Measurements from ENCODE around the gene DIRAS1. TPM values are rescaled to one million over a fixed set of nuclear protein-coding genes. Genes with fewer than 3 reads are reported as not detected.

DIRAS1 gene
- polyA plus RNA-seq, 2 of the 4 experiments (the other 2 are of a cell fraction) = 2.5 to 4.3 TPM

- H3K4me1 ChIP-seq = no peaks in the 10 kb centered on the region
- no peak for TF ChIP-seq HEYL (CRISPR knock-in tag; IDR thresholded peaks at IDR 0.05)
- TF ChIP-seq USF2 (IDR thresholded peaks at IDR 0.05) = no peak
- TF ChIP-seq HOXB13 (CRISPR knock-in tag; IDR thresholded peaks at IDR 0.05; ENCODE audit: low read depth) = no peak
- no peak for TF ChIP-seq RFX5 (IDR thresholded peaks at IDR 0.05)
- no peak for TF ChIP-seq CBX8 (IDR thresholded peaks at IDR 0.05)
- no peak for TF ChIP-seq ZNF302 (CRISPR knock-in tag; IDR thresholded peaks at IDR 0.05)
- no peak for TF ChIP-seq RCOR1 (IDR thresholded peaks at IDR 0.05; ENCODE audit: low read depth, low read length)
- 12% methylated on average over 3 of the region's 77 CpGs for WGBS (ENCODE audit: missing lambda C conversion rate)
- ChIA-PET CTCF (interaction anchor here (1.6 to 1.7 kb wide), 2 partner anchors 47 to 54 kb away, joined by 3 to 6 read pairs; no protein-coding TSS in a partner anchor), POLR2A (no interaction called here)
- no peaks in the 10 kb centered on the region for H3K9me3 ChIP-seq
- H3K27ac ChIP-seq = peak within 1 kb of the TSS; percentile 36 to 75; a peak in 4 of 6 replicates
- DNase-seq (ENCODE audit: low read depth in 1 of 2, low spot score in 1 of 2) (peak; percentile 83 to 84), FAIRE-seq (no peak), ATAC-seq (peak; percentile 92 to 98)
- H3K4me3 ChIP-seq = peak within 1 kb of the TSS; percentile 49
- peak within 1 kb of the TSS; percentile 78 for H3K4me2 ChIP-seq
Measured at GRCh38 chr19:2702170-2703076, 18.7 kb downstream of the DIRAS1 start, which contains the start of gene GNG7. GNG7 (minus strand) TSS chr19:2702694; CDS start chr19:2520688, 182,006 bp downstream.

- DNase-seq (ENCODE audit: low read depth in 1 of 2, low spot score in 1 of 2) = no peak
- POLR2A ChIA-PET = interaction anchor here (1.2 kb wide), 1 partner anchor 39 kb away, joined by 4 read pairs; no protein-coding TSS in a partner anchor
- no peak for FAIRE-seq
- Histone ChIP-seq H3K4me3 (no peak overlapping the region), H3K9me3 (no peaks in the 10 kb centered on the region), H3K27ac (no peak overlapping the region), H3K4me1 (no peaks in the 10 kb centered on the region), H3K4me2 (peak overlapping the region; percentile 78; the same call in 2 of the 3 replicates)
- CTCF ChIA-PET = interaction anchor here (1.6 to 1.7 kb wide), 2 partner anchors 48 to 54 kb away, joined by 3 to 6 read pairs; no protein-coding TSS in a partner anchor
- 10% methylated on average over 9 of the region's 9 CpGs for WGBS (ENCODE audit: missing lambda C conversion rate)
- no peak for ATAC-seq
- no peak for TF ChIP-seq MAFK (IDR thresholded peaks at IDR 0.05; ENCODE audit: partially characterized antibody)
- no peak for TF ChIP-seq ESRRA (IDR thresholded peaks at IDR 0.05; ENCODE audit: borderline replicate concordance, low read length)
- TF ChIP-seq MAX (IDR thresholded peaks at IDR 0.05) = no peak
- no peak for TF ChIP-seq ZNF302 (CRISPR knock-in tag; IDR thresholded peaks at IDR 0.05)
- TF ChIP-seq USF2 (IDR thresholded peaks at IDR 0.05) = no peak
- no peak for TF ChIP-seq HOXB13 (CRISPR knock-in tag; IDR thresholded peaks at IDR 0.05; ENCODE audit: low read depth)
- TF ChIP-seq, protein P1, sequence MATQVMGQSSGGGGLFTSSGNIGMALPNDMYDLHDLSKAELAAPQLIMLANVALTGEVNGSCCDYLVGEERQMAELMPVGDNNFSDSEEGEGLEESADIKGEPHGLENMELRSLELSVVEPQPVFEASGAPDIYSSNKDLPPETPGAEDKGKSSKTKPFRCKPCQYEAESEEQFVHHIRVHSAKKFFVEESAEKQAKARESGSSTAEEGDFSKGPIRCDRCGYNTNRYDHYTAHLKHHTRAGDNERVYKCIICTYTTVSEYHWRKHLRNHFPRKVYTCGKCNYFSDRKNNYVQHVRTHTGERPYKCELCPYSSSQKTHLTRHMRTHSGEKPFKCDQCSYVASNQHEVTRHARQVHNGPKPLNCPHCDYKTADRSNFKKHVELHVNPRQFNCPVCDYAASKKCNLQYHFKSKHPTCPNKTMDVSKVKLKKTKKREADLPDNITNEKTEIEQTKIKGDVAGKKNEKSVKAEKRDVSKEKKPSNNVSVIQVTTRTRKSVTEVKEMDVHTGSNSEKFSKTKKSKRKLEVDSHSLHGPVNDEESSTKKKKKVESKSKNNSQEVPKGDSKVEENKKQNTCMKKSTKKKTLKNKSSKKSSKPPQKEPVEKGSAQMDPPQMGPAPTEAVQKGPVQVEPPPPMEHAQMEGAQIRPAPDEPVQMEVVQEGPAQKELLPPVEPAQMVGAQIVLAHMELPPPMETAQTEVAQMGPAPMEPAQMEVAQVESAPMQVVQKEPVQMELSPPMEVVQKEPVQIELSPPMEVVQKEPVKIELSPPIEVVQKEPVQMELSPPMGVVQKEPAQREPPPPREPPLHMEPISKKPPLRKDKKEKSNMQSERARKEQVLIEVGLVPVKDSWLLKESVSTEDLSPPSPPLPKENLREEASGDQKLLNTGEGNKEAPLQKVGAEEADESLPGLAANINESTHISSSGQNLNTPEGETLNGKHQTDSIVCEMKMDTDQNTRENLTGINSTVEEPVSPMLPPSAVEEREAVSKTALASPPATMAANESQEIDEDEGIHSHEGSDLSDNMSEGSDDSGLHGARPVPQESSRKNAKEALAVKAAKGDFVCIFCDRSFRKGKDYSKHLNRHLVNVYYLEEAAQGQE (IDR thresholded peaks at IDR 0.05) = no peak
Measured at GRCh38 chr19:2701361-2702169, 19.6 kb downstream of the DIRAS1 start.

Data from A549 (cell line).